H1 (cell line): ENCODE results near the gene KCNJ5. TPM values are rescaled to one million over a fixed set of nuclear protein-coding genes. Genes with fewer than 3 reads are reported as not detected.

ENCODE experiments used
- RXRA ChIP-seq: IDR thresholded peaks from 2 replicates; pipeline ENCODE4 v1.6.1; 2011; ENCODE audit warnings: low read depth, mild to moderate bottlenecking, low read length, moderate library complexity; ENCODE audit not compliant: insufficient read depth
- polyA plus RNA-seq, 7 experiments: library from polyadenylated mRNA; depleted of rRNA in 3 of 7; stranded (reverse) in 5 of 7; unstranded in 2 of 7; fragments of >200 nt in 5 of 7; fragments of 200-250 nt in 2 of 7; gene quantifications; 1 replicate in 5 of 7; 2 replicates in 1 of 7; 4 replicates in 1 of 7; pipeline versions ENCODE4 v1.2.1 to v1.2.3, GENCODE V29; 2011 to 2013; ENCODE audit warnings: missing spikeins in 2 of 7, mixed read lengths in 2 of 7
- total RNA-seq: library from RNA; stranded (reverse); fragmentation: NEBNext Ultra II Directional; extraction: Animal tissue kit (Norgen Biotek cat#: 25700); gene quantifications from 2 replicates; pipeline ENCODE4 v1.2.1, GENCODE V29; 2021

Gene KCNJ5
- total and polyA plus RNA-seq, 2 of the 8 experiments (the other 6 are each of a cell fraction or from before 2014, with no cell fraction given) = 0.05 TPM; not detected in 1

DNA sequence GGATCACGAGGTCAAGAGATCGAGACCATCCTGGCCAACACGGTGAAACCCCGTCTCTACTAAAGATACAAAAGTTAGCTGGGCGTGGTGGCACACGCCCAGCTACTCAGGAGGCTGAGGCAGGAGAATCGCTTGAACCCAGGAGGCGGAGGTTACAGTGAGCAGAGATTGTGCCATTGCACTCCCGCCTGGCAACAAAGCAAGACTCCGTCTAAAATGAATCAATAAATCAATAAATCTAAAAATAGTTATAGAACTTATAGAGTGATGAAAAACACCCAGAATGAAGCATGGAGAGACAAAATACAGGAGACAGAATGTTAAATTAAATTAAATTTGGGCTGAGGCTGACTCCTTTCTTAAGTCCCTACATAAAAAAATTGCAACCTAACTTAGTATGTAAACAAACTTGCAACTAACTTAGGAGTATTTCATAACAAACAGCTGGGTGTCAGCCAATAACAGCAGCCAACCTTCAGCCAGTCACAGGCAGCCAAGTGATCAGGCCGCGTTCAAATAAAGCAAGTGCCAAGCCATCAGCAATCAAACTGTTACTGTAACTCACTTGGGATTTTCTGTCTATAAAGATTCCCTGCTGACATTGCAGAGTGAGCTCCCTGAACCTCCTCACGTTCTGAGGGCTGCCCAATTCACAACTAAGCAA, 58.8 kb downstream of the KCNJ5 start (continued):
- no peak for TF ChIP-seq RXRA
- TF ChIP-seq, all 59 proteins: peak for 0
